Vagina (tissue), 2 donors: ENCODE measurements around the gene CHST2.

Source experiments
- CTCF ChIP-seq, 3 experiments: fragments of 450-650 bp in 2 of 3; fragments of 200-600 bp in 1 of 3; sonication (generic) in 1 of 3; IDR thresholded peaks; one replicate each; pipeline ENCODE4 v1.5.1; 2017 to 2019; ENCODE audit warnings: antibody characterized with exemption in 3 of 3, mild to moderate bottlenecking in 2 of 3, moderate library complexity in 2 of 3
- POLR2A ChIP-seq, 2 donors: fragments of 450-650 bp; IDR thresholded peaks; one replicate each; pipeline ENCODE4 v1.6.1; 2017; ENCODE audit warnings: antibody characterized with exemption in 2 of 2, mild to moderate bottlenecking in 2 of 2, moderate library complexity in 2 of 2
- POLR2AphosphoS5 ChIP-seq, 2 donors: sonication (generic); formaldehyde crosslinking; IDR thresholded peaks; one replicate each; pipeline ENCODE4 v1.9.0; 2017; ENCODE audit warnings: antibody characterized with exemption in 2 of 2, mild to moderate bottlenecking in 2 of 2, low read depth in 1 of 2; ENCODE audit not compliant: insufficient read depth in 1 of 2

- TF ChIP-seq POLR2A (IDR thresholded peaks at IDR 0.05) = no peak
- TF ChIP-seq CTCF (IDR thresholded peaks at IDR 0.05) = no peak
- no peak for TF ChIP-seq POLR2AphosphoS5 (IDR thresholded peaks at IDR 0.05; ENCODE audit: insufficient read depth in 1 of 2, low read depth in 1 of 2)
These were observed 40.9 kb downstream of the CHST2 start for GRCh38 chr3:143160437-143160836.
